Ishikawa (cell line): ENCODE results near the gene CCDC192.

Experiments used
- CEBPB ChIP-seq: IDR thresholded peaks from 2 replicates; pipeline ENCODE4 v1.6.1; 2012
- CREB1 ChIP-seq: IDR thresholded peaks from 2 replicates; pipeline ENCODE4 v1.6.1; 2012; ENCODE audit warnings: low read depth
- EGR1 ChIP-seq: IDR thresholded peaks from 2 replicates; pipeline ENCODE4 v1.6.1; 2012
- EP300 ChIP-seq: IDR thresholded peaks from 2 replicates; pipeline ENCODE4 v1.6.1; 2012; ENCODE audit warnings: borderline replicate concordance
- FOXM1 ChIP-seq: IDR thresholded peaks from 2 replicates; pipeline ENCODE4 v1.6.1; 2012; ENCODE audit warnings: low read depth, borderline replicate concordance
- NFIC ChIP-seq: IDR thresholded peaks from 2 replicates; pipeline ENCODE4 v1.6.1; 2012
- RAD21 ChIP-seq: IDR thresholded peaks from 2 replicates; pipeline ENCODE4 v1.6.1; 2012; ENCODE audit warnings: low read depth
- TAF1 ChIP-seq: IDR thresholded peaks from 2 replicates; pipeline ENCODE4 v1.6.1; 2012; ENCODE audit warnings: low read depth, mild to moderate bottlenecking
- TCF12 ChIP-seq: IDR thresholded peaks from 2 replicates; pipeline ENCODE4 v1.6.1; 2012; ENCODE audit warnings: low read depth
- TEAD4 ChIP-seq: IDR thresholded peaks from 2 replicates; pipeline ENCODE4 v1.6.1; 2012
- YY1 ChIP-seq: IDR thresholded peaks from 2 replicates; pipeline ENCODE4 v1.6.1; 2012; ENCODE audit warnings: low read depth
- TF ChIP-seq, protein P1 (sequence below): IDR thresholded peaks from 2 replicates; pipeline ENCODE4 v1.6.1; 2012; ENCODE audit warnings: low read depth, mild to moderate bottlenecking
- TF ChIP-seq, protein P2 (sequence below): IDR thresholded peaks from 2 replicates; pipeline ENCODE4 v1.6.1; 2012

DNA sequence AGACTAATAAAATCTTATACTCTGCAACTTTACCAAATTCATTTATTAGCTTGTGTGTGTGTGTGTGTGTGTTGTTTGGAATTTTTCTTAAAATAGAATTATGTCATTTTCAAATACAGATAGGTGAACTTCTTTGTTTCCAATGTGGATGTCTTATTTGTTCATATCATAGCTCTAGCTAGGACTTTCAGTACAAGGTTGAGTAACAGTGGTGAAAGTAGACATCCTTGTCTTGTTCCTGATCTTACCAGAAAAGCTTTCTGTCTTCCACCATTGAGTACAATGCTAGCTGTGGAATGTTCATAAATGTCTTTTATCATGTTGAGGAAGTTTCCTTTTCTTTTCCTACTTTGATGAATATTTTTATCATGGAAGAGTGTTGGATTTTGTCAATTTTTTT lies 74.8 kb downstream of the CCDC192 start:
- TF ChIP-seq YY1 (no peak), TCF12 (no peak), RAD21 (no peak), FOXM1 (no peak), CEBPB (no peak), EP300 (no peak), NFIC (no peak), CREB1 (no peak), TEAD4 (no peak), EGR1 (no peak), TAF1 (no peak)
- TF ChIP-seq, protein P1, sequence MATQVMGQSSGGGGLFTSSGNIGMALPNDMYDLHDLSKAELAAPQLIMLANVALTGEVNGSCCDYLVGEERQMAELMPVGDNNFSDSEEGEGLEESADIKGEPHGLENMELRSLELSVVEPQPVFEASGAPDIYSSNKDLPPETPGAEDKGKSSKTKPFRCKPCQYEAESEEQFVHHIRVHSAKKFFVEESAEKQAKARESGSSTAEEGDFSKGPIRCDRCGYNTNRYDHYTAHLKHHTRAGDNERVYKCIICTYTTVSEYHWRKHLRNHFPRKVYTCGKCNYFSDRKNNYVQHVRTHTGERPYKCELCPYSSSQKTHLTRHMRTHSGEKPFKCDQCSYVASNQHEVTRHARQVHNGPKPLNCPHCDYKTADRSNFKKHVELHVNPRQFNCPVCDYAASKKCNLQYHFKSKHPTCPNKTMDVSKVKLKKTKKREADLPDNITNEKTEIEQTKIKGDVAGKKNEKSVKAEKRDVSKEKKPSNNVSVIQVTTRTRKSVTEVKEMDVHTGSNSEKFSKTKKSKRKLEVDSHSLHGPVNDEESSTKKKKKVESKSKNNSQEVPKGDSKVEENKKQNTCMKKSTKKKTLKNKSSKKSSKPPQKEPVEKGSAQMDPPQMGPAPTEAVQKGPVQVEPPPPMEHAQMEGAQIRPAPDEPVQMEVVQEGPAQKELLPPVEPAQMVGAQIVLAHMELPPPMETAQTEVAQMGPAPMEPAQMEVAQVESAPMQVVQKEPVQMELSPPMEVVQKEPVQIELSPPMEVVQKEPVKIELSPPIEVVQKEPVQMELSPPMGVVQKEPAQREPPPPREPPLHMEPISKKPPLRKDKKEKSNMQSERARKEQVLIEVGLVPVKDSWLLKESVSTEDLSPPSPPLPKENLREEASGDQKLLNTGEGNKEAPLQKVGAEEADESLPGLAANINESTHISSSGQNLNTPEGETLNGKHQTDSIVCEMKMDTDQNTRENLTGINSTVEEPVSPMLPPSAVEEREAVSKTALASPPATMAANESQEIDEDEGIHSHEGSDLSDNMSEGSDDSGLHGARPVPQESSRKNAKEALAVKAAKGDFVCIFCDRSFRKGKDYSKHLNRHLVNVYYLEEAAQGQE = no peak
- TF ChIP-seq, protein P2, sequence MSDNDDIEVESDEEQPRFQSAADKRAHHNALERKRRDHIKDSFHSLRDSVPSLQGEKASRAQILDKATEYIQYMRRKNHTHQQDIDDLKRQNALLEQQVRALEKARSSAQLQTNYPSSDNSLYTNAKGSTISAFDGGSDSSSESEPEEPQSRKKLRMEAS = no peak
